C4-2B (cell line): Measurements from ENCODE around the gene ATP2A2.
"Not testable (repeated sequence)": the region's sequence is repeated elsewhere in the genome, so short reads cannot be mapped to it uniquely, and the experiment has no call there.

Source experiments
- H3K27ac ChIP-seq: fragments of 450-650 bp; 2 replicates; pipeline ENCODE4 v1.5.1; 2017
- CTCF ChIP-seq: fragments of 450-650 bp; conservative IDR thresholded peaks from 2 replicates; pipeline ENCODE4 v1.5.1; 2017; ENCODE audit warnings: mild to moderate bottlenecking
- ZFX ChIP-seq: fragments of 450-650 bp; IDR thresholded peaks from 2 replicates; pipeline ENCODE4 v1.6.1; 2017

Gene ATP2A2

DNA sequence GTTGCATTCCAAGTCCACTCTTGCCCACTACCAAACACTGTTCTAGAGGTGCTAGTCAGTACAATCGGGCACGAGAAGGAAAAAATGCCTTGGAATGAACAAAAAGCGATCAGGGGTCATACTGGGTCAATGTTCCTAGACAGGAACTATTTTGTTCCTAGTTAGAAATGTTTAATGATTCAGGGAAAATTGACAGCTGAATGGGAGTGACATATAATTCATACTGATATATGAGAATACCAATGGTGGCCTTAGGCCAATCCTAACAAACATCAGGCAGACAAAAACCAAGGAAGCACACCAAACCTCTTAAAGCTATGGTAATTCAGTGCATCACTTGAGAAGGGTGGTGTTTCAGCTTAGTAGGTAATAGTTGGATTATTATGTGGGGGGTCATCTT, 71.4 kb downstream of the ATP2A2 start:
- no peak overlapping the region for H3K27ac ChIP-seq
- TF ChIP-seq ZFX = no peak
- TF ChIP-seq CTCF = no peak

DNA sequence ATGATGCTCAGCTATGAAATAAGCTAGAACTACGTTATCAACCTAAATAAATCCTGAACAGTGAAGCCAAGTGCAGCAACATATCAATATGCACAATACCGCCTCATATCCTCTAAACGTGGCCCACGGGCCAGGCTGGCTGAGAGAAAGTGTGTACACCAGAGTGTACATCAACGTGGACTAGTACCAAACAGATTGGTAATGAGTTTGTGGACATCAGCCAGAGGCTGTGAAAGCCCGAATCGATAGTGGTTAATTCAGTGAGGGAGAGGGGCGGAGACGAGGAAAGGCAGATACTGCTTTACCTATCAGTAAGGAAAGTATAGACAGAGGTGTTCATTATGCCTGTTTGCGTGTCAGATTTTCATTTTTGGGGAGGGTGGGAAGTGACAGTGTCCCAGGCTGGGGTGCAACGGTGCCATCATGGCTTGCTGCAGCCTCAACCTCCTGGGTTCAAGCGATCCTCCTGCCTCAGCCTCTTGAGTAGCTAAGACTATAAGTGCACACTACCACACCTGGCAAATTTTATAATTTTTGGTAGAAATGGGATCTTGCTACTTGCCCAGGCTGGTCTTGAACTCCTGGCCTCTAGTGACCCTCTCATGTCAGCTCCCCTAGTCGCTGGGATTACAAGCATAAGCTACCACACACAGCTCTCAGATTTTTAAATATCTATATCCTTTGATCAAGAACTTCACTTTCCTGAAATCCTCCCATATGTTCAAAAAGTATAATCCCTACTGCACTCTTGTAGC, 72.3 kb downstream of the ATP2A2 start:
- no peak overlapping the region for H3K27ac ChIP-seq

GRCh38 chr12:110354172-110354780, 73.2 kb downstream of the ATP2A2 start:
- no peak overlapping the region for H3K27ac ChIP-seq
- TF ChIP-seq CTCF (no peak), ZFX (no peak)

More for the DNA sequence above, 72.3 kb downstream of the ATP2A2 start:
- TF ChIP-seq ZFX (no peak), CTCF (no peak)

DNA sequence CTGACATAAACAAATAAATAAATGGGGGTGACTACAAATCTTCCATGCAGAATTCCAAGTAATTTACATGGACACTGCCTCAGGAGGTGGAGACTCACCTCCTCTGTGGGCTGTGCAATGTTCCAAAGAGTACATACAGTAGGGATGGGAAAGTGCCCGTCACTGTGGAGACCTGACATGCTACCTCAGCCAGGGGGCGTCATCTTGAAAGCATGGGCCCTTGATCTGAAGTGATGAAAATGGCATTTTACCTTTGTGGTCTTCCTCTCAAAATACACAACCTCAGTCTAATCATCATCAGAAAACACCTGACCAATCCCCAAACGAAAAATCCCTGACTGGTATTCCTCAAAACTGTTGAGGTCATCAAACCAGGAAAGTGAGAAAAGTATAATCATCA, 74.0 kb downstream of the ATP2A2 start:
- TF ChIP-seq ZFX = no peak
- peak; percentile 37 for TF ChIP-seq CTCF
- H3K27ac ChIP-seq = no peak overlapping the region

GRCh38 chr12:110358384-110359097, 77.5 kb downstream of the ATP2A2 start:
- H3K27ac ChIP-seq = not testable (repeated sequence)

GRCh38 chr12:110361216-110361615, 80.2 kb downstream of the ATP2A2 start:
- no peak for TF ChIP-seq CTCF
- TF ChIP-seq ZFX = no peak
- H3K27ac ChIP-seq = no peak overlapping the region

- no peak for TF ChIP-seq ZFX
- no peak for TF ChIP-seq CTCF
- H3K27ac ChIP-seq = no peak overlapping the region
These were observed 84.7 kb downstream of the ATP2A2 start for GRCh38 chr12:110365489-110366320.
